Panc1 (cell line): ENCODE data around the gene CIITA. TPM values are rescaled to one million over a fixed set of nuclear protein-coding genes. Genes with fewer than 3 reads are reported as not detected.

Experiments
- ATAC-seq: fragments of 200-7000 bp; cut with Tn5 transposase; 2 replicates; pipeline ENCODE4 v1.9.1; 2020; ENCODE audit warnings: mild to moderate bottlenecking, moderate library complexity
- BruUV-seq: library from RNA; stranded (reverse); fragments of 400-500 nt; replicated peaks from 2 replicates; lab custom pipeline; 2021; lab: Mats Ljungman, UMichigan
- CTCF ChIA-PET: fragments of 300-600 bp; sonication (Branson Sonifier 250); formaldehyde crosslinking; loops from one replicate; lab custom pipeline; 2022; ENCODE audit warnings: antibody characterized with exemption; lab: Charles Lee
- POLR2A ChIA-PET: fragments of 300-600 bp; sonication (Branson Sonifier 250); formaldehyde crosslinking; loops from one replicate; lab custom pipeline; 2022; ENCODE audit warnings: antibody characterized with exemption; lab: Charles Lee
- DNase-seq: peaks from one replicate; pipeline ENCODE4 v3.0.0-alpha.2; 2010; ENCODE audit warnings: low read depth, low spot score
- H3K27ac ChIP-seq: 2 replicates; pipeline ENCODE4 v1.5.1; 2011; ENCODE audit warnings: mild to moderate bottlenecking, low read length, inconsistent platforms
- H3K27me3 ChIP-seq: fragments of 200-500 bp; sonication (Bioruptor generic); 2 replicates; pipeline ENCODE4 v1.6.0; 2014; ENCODE audit warnings: low read length, inconsistent platforms; ENCODE audit not compliant: control insufficient read depth, insufficient read depth
- H3K36me3 ChIP-seq: fragments of 200-500 bp; sonication (Bioruptor generic); 2 replicates; pipeline ENCODE4 v1.5.1; 2014; ENCODE audit warnings: inconsistent platforms, mild to moderate bottlenecking, low read length, moderate library complexity; ENCODE audit not compliant: control insufficient read depth, insufficient read depth
- H3K4me1 ChIP-seq: 2 replicates; pipeline ENCODE4 v1.5.1; 2011; ENCODE audit warnings: inconsistent platforms, mild to moderate bottlenecking, low read length, moderate library complexity; ENCODE audit not compliant: control insufficient read depth, insufficient read depth
- H3K4me3 ChIP-seq, 2 experiments: 2 replicates each; pipeline ENCODE4 v1.5.1; 2011 to 2012; ENCODE audit warnings: low read depth in 2 of 2, low read length in 2 of 2, mild to moderate bottlenecking in 2 of 2, inconsistent platforms in 1 of 2, moderate library complexity in 1 of 2
- H3K9me3 ChIP-seq: fragments of 200-500 bp; sonication (Bioruptor generic); 2 replicates; pipeline ENCODE4 v1.5.1; 2014; ENCODE audit warnings: low read depth, mild to moderate bottlenecking, inconsistent platforms, low read length, moderate library complexity; ENCODE audit not compliant: control insufficient read depth, insufficient read depth
- POLR2AphosphoS5 ChIP-seq: IDR thresholded peaks from 2 replicates; pipeline ENCODE4 v1.6.1; 2012; ENCODE audit warnings: mild to moderate bottlenecking, low read depth, low read length, moderate library complexity
- SIN3A ChIP-seq: IDR thresholded peaks from 2 replicates; pipeline ENCODE4 v1.6.1; 2012; ENCODE audit warnings: low read depth, mild to moderate bottlenecking, low read length, moderate library complexity, borderline replicate concordance; ENCODE audit not compliant: insufficient read depth
- TCF7L2 ChIP-seq: IDR thresholded peaks from 2 replicates; pipeline ENCODE4 v1.6.1; 2011; ENCODE audit warnings: mild to moderate bottlenecking, low read depth, low read length, inconsistent platforms
- in situ Hi-C: cut with HindIII; loops from 2 replicates; pipeline ENCODE4 v1.10.0; 2016; ENCODE audit warnings: low sequenced_read_pairs, low pct_unique_long_range_greater_than_20kb
- intact Hi-C: fragments of 100-400 bp; cut with micrococcal nuclease; formaldehyde crosslinking; loops from one replicate; pipeline ENCODE4 v1.10.0; 2022; ENCODE audit not compliant: unreplicated experiment
- total RNA-seq: library from RNA; stranded (reverse); gene quantifications from one replicate; pipeline ENCODE4 v1.2.1, GENCODE V29; 2021; ENCODE audit not compliant: unreplicated experiment
- TF ChIP-seq, protein P1 (sequence below): fragments of 450-650 bp; IDR thresholded peaks from 2 replicates; pipeline ENCODE4 v1.5.1; 2017; ENCODE audit warnings: mild to moderate bottlenecking
- TF ChIP-seq, protein P2 (sequence below), 2 experiments: IDR thresholded peaks; 2 replicates each; pipeline ENCODE4 v1.6.1; 2011 to 2012; ENCODE audit warnings: low read depth in 2 of 2, control low read depth in 1 of 2, low read length in 1 of 2, mild to moderate bottlenecking in 1 of 2, moderate library complexity in 1 of 2; ENCODE audit not compliant: insufficient read depth in 1 of 2

CIITA gene
- total RNA-seq, 1 experiment from 2014 or later: 0.41 TPM

DNA sequence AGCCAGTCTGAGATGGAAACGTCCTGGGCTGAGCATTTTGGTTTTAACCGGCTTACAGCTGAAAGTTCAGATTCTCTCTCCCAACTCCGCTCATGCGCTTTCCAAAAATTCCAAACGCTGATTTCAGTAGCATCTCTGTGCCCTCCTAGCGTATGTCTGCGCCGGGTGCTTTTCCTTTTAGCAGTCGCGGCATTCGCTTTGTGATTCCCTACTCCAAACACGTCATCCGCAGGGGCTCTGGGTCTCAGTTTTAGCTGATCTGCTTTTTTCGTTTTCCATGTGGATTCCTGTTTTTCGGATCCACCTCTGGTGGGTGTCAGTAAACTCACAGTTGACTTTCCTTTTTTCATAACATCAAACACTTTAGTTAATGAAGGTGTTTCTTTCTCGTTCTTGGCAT is 36.3 kb upstream of the CIITA start:
- intact Hi-C loops: no loop called here
- DNase-seq (no peak), ATAC-seq (no peak)
- Histone ChIP-seq H3K4me1 (no peaks in the 10 kb centered on the region), H3K9me3 (no peaks in the 10 kb centered on the region), H3K4me3 (no peak overlapping the region), H3K36me3 (no peaks in the 10 kb centered on the region), H3K27me3 (peaks cover 6% of the 10 kb centered on the region; the same call in 1 of the 2 replicates), H3K27ac (no peak overlapping the region)
- CTCF ChIA-PET: interaction anchor here (0.7 kb wide), 1 partner anchor 17 kb away, joined by 3 read pairs; no protein-coding TSS in a partner anchor
- BruUV-seq: no TSS peak
- in situ Hi-C loops: no loop called here
- POLR2A ChIA-PET: no interaction called here
- TF ChIP-seq POLR2AphosphoS5: no peak
- TF ChIP-seq, protein P1, sequence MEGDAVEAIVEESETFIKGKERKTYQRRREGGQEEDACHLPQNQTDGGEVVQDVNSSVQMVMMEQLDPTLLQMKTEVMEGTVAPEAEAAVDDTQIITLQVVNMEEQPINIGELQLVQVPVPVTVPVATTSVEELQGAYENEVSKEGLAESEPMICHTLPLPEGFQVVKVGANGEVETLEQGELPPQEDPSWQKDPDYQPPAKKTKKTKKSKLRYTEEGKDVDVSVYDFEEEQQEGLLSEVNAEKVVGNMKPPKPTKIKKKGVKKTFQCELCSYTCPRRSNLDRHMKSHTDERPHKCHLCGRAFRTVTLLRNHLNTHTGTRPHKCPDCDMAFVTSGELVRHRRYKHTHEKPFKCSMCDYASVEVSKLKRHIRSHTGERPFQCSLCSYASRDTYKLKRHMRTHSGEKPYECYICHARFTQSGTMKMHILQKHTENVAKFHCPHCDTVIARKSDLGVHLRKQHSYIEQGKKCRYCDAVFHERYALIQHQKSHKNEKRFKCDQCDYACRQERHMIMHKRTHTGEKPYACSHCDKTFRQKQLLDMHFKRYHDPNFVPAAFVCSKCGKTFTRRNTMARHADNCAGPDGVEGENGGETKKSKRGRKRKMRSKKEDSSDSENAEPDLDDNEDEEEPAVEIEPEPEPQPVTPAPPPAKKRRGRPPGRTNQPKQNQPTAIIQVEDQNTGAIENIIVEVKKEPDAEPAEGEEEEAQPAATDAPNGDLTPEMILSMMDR: no peak
- TF ChIP-seq, protein P2, sequence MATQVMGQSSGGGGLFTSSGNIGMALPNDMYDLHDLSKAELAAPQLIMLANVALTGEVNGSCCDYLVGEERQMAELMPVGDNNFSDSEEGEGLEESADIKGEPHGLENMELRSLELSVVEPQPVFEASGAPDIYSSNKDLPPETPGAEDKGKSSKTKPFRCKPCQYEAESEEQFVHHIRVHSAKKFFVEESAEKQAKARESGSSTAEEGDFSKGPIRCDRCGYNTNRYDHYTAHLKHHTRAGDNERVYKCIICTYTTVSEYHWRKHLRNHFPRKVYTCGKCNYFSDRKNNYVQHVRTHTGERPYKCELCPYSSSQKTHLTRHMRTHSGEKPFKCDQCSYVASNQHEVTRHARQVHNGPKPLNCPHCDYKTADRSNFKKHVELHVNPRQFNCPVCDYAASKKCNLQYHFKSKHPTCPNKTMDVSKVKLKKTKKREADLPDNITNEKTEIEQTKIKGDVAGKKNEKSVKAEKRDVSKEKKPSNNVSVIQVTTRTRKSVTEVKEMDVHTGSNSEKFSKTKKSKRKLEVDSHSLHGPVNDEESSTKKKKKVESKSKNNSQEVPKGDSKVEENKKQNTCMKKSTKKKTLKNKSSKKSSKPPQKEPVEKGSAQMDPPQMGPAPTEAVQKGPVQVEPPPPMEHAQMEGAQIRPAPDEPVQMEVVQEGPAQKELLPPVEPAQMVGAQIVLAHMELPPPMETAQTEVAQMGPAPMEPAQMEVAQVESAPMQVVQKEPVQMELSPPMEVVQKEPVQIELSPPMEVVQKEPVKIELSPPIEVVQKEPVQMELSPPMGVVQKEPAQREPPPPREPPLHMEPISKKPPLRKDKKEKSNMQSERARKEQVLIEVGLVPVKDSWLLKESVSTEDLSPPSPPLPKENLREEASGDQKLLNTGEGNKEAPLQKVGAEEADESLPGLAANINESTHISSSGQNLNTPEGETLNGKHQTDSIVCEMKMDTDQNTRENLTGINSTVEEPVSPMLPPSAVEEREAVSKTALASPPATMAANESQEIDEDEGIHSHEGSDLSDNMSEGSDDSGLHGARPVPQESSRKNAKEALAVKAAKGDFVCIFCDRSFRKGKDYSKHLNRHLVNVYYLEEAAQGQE (IDR thresholded peaks at IDR 0.05; ENCODE audit: insufficient read depth in 1 of 2, low read depth in 2 of 2, low read length in 1 of 2): no peak
- no peak for TF ChIP-seq SIN3A
- TF ChIP-seq TCF7L2: no peak

DNA sequence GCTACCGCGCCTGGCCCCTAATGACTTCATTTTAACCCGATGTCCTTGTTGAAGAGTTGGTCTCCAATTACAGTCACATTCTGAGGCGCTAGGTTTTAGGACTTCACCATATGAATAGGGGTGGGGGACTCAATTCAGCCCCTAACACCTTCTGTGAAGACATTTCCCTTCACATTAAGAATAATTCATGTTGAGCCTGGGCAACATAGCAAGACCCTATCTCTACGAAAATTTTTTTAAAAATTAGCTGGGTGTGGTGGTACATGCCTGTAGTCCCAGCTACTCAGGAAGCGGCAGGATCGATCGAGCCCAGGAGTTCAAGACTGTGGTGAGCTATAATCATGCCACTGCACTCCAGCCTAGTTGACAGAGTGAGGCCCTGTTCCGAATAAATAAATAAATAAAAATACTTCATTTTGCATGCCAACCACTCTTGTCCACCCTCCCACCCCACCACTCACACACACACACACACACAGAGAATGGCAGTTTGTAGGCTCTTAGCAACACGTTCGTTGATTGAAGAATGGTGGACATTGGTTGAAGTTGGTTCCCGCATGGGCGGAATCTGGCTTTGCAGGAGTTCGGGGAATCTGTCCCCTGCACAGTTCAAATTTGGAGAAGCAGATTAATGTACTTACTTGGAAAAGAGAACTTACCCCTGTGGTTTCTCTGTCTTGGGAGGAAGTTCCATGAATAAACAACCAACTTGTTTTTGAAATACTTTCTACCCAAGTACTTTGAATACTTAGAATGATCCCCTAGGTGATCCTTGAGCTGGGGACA is 30.6 kb upstream of the CIITA start:
- DNase-seq (no peak), ATAC-seq (no peak)
- Histone ChIP-seq H3K4me3 (no peak overlapping the region), H3K27me3 (peaks cover 10% of the 10 kb centered on the region; the same call in 1 of the 2 replicates), H3K36me3 (no peaks in the 10 kb centered on the region), H3K9me3 (no peaks in the 10 kb centered on the region), H3K27ac (no peak overlapping the region), H3K4me1 (no peaks in the 10 kb centered on the region)
- intact Hi-C loops: no loop called here
- CTCF ChIA-PET: interaction anchor here (0.6 kb wide), 2 partner anchors 98 to 1145 kb away, joined by 3 to 5 read pairs; no protein-coding TSS in a partner anchor
- POLR2A ChIA-PET: no interaction called here
- no TSS peak for BruUV-seq
- no peak for TF ChIP-seq POLR2AphosphoS5
- TF ChIP-seq, protein P2 (IDR thresholded peaks at IDR 0.05; ENCODE audit: insufficient read depth in 1 of 2, low read depth in 2 of 2, low read length in 1 of 2): no peak
- no peak for TF ChIP-seq TCF7L2
- TF ChIP-seq, protein P1: no peak
- in situ Hi-C loops: no loop called here
